Inflammatory macrophage treated with lipopolysaccharide for 1 hour (primary cell): ENCODE data around the gene CNOT1.

Experiments used
- DNase-seq, 2 donors: peaks; one replicate each; pipeline ENCODE4 v3.0.0-alpha.2; 2020 to 2022

The CNOT1 gene

GRCh38 chr16:58515871-58516767 lies 113.5 kb downstream of the CNOT1 start:
- DNase-seq = no peak

- DNase-seq = peak; percentile 73 to 84
Measured at GRCh38 chr16:58515125-58515870, 114.3 kb downstream of the CNOT1 start, which contains the start of gene SETD6. TSS of gene SETD6 (plus strand) at chr16:58515517. CDS start at chr16:58515538, 21 bp downstream.

GRCh38 chr16:58513874-58514273 lies 115.8 kb downstream of the CNOT1 start:
- no peak for DNase-seq

GRCh38 chr16:58511933-58512815 lies 117.5 kb downstream of the CNOT1 start:
- peak; percentile 28 to 80 for DNase-seq

GRCh38 chr16:58510776-58511628 lies 118.6 kb downstream of the CNOT1 start:
- no peak for DNase-seq

GRCh38 chr16:58510097-58510775 lies 119.4 kb downstream of the CNOT1 start:
- DNase-seq = no peak

GRCh38 chr16:58509256-58510096 lies 120.2 kb downstream of the CNOT1 start:
- DNase-seq = no peak

GRCh38 chr16:58508671-58509251 lies 120.9 kb downstream of the CNOT1 start:
- no peak for DNase-seq

GRCh38 chr16:58507963-58508670 lies 121.5 kb downstream of the CNOT1 start:
- DNase-seq = no peak

GRCh38 chr16:58507195-58507962 lies 122.2 kb downstream of the CNOT1 start:
- no peak for DNase-seq

- DNase-seq = no peak
Measured at GRCh38 chr16:58506241-58507194, 123.1 kb downstream of the CNOT1 start.

- no peak for DNase-seq
Measured at GRCh38 chr16:58503863-58504688, 125.5 kb downstream of the CNOT1 start.

GRCh38 chr16:58503166-58503862 lies 126.3 kb downstream of the CNOT1 start:
- no peak for DNase-seq

- no peak for DNase-seq
Measured at GRCh38 chr16:58502217-58502921, 127.3 kb downstream of the CNOT1 start.
